Lower leg skin (tissue), 3 donors: ENCODE data around the gene LIMS2.

Experiments
- POLR2A ChIP-seq, 2 donors: fragments of 450-650 bp; IDR thresholded peaks; one replicate each; pipeline ENCODE4 v1.6.1; 2016 to 2017; ENCODE audit warnings: antibody characterized with exemption in 2 of 2, mild to moderate bottlenecking in 1 of 2, moderate library complexity in 1 of 2
- TF ChIP-seq, protein P1 (sequence below), 3 donors: fragments of 450-650 bp; IDR thresholded peaks; one replicate each; pipeline ENCODE4 v1.5.1; 2016; ENCODE audit warnings: antibody characterized with exemption in 3 of 3, mild to moderate bottlenecking in 3 of 3, moderate library complexity in 2 of 3

- TF ChIP-seq, protein P1, sequence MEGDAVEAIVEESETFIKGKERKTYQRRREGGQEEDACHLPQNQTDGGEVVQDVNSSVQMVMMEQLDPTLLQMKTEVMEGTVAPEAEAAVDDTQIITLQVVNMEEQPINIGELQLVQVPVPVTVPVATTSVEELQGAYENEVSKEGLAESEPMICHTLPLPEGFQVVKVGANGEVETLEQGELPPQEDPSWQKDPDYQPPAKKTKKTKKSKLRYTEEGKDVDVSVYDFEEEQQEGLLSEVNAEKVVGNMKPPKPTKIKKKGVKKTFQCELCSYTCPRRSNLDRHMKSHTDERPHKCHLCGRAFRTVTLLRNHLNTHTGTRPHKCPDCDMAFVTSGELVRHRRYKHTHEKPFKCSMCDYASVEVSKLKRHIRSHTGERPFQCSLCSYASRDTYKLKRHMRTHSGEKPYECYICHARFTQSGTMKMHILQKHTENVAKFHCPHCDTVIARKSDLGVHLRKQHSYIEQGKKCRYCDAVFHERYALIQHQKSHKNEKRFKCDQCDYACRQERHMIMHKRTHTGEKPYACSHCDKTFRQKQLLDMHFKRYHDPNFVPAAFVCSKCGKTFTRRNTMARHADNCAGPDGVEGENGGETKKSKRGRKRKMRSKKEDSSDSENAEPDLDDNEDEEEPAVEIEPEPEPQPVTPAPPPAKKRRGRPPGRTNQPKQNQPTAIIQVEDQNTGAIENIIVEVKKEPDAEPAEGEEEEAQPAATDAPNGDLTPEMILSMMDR (IDR thresholded peaks at IDR 0.05): no peak
- TF ChIP-seq POLR2A (IDR thresholded peaks at IDR 0.05): no peak
Measured at GRCh38 chr2:127678991-127679390, 3.7 kb upstream of the LIMS2 start.
